GM18909 (cell line): ENCODE data around the gene ASF1A.

Experiments
- ATAC-seq: cut with Tn5 transposase; IDR thresholded peaks from one replicate; pipeline ENCODE4 v1.9.1; 2021; ENCODE audit warnings: mild to moderate bottlenecking; ENCODE audit not compliant: unreplicated experiment, poor library complexity

ASF1A gene

DNA sequence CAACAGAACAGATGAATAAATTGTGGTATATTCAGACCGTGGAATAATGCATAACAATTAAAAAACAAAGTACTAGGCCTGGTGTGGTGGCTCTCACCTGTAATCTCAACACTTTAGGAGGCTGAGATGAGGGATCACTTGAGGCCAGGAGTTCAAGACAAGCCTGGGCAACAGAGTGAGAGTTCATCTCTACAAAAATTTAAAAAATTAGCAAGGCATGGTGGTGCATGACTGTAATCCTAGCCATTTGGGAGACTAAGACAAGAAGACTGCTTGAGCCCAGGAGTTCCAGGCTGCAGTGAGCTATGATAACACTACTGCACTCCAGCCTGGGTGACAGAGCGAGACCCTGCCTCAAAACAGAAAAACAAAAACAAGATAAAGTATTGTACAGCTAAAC lies 16.1 kb upstream of the ASF1A start:
- ATAC-seq: no peak

GRCh38 chr6:118881440-118882313 lies 12.3 kb upstream of the ASF1A start:
- peak; percentile 93 for ATAC-seq

DNA sequence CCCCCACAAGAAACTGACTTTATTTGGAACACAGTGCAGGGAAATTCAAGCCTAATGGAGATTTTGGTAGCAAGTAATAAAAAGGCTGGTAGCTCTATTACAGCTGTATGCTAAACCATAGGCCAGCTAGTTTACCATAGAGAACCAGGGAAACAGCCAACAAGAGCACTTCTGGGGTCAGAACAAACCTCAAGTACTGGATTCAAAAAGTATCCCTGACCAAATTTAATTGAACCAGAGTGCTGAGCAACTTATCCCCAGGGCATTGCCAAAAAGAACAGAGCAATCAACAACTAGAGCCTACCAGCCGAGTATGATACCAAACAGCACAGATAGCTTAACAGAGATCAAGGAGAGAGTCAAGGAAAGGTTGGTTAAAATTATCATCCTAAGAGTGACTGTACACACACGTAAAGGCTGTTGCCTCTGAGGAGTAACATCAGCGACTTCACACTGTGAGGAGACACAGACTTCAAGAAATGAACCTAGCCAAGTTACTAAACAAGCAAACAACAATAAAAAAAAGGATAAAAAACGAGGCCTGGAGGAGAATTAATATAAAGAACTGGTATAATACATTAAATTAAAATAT lies 11.5 kb upstream of the ASF1A start:
- no peak for ATAC-seq

DNA sequence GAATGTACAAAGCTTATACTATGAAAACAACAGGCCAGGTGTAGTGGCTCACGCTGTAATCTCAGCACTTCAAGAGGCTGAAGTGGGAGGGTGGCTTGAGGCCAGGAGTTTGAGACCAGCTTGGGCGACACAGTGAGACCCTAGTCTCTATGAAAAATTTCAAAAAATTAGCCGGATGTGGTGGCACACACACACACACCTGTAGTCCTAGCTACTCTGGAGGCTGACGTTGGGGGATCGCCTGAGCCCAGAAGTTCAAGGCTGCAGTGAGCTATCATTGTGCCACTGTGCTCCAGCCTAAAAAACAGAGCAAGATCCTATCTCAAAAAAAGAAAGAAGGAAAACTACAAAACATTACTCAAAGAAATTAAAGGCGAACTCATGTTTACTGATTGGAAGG lies 7.3 kb upstream of the ASF1A start:
- no peak for ATAC-seq

DNA sequence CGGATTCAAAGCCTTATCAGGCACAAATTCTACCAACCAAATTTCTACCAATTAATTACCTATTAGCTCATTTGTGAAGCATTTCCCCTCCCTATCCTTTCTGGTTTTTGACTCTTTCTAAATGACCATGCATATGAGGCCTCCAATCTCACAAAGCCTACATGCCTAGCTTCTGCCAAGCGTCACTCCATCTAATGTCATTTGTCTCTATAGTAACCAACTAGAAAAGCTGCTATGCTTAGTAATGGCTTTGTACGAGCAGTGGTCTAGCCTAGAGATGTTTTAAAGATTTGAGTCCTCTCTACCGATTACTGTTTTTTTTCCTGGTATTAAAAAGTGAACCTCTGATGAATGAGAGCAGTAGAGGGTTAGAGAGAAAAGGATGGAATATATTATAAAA lies 4.8 kb upstream of the ASF1A start:
- ATAC-seq: no peak

GRCh38 chr6:118890997-118891790 lies 2.8 kb upstream of the ASF1A start:
- no peak for ATAC-seq

DNA sequence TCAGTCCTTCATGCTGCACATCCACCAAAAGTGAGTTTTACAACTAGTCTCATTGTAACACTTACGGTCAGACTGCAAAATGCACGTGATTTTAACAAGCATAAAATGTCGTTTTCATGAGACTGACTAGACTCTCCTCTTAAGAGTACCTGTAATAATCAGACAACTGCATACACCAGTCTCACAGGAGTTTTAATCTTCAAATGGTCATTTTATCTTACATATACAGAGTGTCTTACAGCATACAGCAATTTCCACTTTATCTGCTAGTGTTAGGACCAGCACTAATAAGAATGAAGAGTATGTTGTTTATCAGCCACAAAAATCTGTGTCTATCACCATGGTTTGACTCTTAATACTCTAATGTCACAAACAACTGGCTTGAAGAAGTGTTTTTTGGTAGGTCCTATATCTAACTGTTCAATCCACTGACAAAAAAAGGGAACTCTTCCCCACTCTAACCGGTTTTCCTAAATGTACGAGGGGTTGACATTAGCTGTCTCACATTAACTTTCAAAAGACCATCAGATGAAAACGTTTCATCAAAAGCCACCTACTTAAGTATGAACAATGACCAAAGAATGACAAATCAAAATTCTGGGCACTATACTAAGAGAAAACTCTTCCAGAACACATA lies 1.5 kb upstream of the ASF1A start:
- no peak for ATAC-seq

GRCh38 chr6:118893064-118893806 lies 717 bp upstream of the ASF1A start:
- peak; percentile 21 for ATAC-seq

GRCh38 chr6:118894425-118895260 lies 691 bp downstream of the ASF1A start:
- ATAC-seq: peak; percentile 36

- ATAC-seq: no peak
These were observed 1.3 kb downstream of the ASF1A start for GRCh38 chr6:118895261-118895560.

GRCh38 chr6:118895859-118896258 lies 1.9 kb downstream of the ASF1A start:
- no peak for ATAC-seq

DNA sequence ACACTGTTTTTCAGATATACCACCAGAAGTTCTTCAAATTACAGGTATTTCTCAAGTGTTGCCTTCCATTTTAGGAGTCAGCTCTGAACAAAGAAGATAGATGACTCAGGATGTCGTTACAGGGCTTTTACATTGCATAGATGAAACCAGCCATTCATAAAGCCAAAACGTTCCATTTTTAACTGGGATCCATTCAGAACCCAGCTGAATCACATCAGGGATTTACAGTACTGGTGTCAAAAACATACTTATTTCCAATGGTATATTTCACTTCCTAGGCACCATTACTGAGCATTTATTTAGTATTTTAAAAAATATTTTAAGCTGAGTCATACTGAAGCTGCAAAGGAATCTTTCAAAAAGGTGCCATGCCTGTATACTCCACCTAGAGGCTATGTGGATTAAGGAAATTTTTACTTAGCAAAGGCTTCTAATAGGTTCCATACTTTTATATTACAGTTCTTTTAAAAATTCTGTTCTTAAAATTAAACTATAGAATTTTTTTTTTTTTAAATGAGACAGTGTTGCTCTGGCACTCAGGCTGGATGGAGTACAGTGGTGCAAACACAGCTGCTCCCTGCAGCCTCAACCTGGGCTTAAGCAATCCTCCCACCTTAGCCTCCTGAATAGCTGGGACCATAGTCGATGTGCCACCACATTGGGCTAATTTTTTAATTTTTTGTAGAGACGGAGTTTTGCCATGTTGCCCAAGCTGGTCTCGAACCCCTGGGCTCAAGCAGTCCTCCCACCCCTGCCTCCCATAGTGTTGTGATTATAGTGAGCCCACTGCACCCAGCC lies 2.6 kb downstream of the ASF1A start:
- ATAC-seq: peak; percentile 22

DNA sequence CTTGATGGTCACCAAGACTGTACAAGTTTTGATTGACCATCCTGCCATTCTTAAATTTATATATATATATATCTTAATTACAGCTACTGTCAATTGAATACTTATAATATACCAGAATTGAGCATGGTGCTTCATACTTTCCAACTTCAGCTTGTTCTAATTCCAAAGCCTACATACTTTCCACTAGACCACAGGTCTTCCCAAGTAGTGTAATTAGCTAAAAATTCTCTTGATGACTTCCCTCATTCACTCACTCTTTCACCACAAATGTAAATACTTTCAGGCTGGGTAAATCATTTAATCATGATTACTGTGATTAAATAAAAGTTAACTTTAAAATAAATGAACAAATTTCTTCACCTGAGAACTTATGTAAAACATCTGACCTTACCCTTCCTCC lies 3.4 kb downstream of the ASF1A start:
- ATAC-seq: no peak

- no peak for ATAC-seq
These were observed 6.0 kb downstream of the ASF1A start for GRCh38 chr6:118899948-118900347.

GRCh38 chr6:118902726-118903125 lies 8.8 kb downstream of the ASF1A start:
- ATAC-seq: no peak

DNA sequence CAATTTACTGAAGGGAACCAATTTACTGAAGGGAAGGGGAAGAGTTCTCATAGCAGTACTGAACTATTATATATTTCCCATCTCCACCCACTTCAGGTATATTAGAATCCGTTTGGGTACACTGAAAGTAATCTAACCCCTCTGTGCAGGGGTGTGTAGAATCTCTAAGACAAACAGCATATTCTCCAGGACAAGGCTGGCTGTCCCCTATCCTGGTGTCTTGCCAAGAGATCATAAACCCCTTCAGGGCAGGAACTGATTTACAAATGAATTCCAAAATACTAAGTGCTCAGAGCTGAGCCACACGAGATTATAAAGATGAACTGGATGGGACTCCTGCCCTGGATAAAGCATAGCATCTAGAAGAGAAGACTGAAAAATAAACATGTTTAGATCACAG lies 9.2 kb downstream of the ASF1A start:
- no peak for ATAC-seq

DNA sequence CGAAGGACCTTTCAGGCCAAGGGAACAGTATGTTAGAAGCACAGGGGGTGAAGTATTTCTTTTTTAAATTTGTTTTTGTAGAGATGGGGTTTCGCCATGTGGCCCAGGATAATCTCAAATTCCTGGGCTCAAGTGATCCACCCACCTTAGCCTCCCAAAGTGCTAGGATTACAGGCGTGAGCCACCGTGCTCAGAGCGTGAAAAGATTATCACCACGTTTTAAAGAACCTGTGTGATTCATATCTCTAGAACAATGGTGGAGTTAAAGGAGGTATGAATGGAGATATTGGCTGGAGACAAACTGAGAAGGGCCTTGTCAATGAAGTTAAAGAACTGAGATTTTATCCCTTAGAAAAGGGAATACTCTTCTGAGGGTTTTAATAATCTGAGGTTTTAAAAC lies 9.7 kb downstream of the ASF1A start:
- ATAC-seq: no peak

- ATAC-seq: no peak
These were observed 11.1 kb downstream of the ASF1A start for GRCh38 chr6:118905084-118905483.

GRCh38 chr6:118905851-118906250 lies 11.9 kb downstream of the ASF1A start:
- ATAC-seq: no peak
